ENCODE measurements around the gene PRPF18.

DNA sequence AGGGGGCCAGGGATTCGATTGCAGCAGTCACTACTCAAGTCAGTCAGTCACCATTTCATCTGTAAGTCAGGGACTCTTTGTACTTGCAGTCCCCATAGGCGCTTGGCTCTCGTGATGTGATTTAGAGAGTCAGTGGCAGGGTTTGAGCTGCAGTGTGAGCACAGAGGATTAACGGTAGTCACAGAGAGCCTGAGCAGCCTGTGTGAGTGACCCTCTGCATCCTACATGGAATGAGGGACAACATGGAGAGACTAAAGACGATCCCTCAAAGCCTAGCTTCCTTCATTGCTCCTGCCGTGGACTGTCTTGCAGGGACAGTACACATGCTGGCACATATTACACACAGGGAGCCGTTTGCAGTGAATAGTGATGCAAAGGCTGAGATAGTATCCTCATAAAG is 56.3 kb downstream of the PRPF18 start:
- TF ChIP-seq POLR2A (IDR thresholded peaks at IDR 0.05): no peak
- TF ChIP-seq, protein P1, sequence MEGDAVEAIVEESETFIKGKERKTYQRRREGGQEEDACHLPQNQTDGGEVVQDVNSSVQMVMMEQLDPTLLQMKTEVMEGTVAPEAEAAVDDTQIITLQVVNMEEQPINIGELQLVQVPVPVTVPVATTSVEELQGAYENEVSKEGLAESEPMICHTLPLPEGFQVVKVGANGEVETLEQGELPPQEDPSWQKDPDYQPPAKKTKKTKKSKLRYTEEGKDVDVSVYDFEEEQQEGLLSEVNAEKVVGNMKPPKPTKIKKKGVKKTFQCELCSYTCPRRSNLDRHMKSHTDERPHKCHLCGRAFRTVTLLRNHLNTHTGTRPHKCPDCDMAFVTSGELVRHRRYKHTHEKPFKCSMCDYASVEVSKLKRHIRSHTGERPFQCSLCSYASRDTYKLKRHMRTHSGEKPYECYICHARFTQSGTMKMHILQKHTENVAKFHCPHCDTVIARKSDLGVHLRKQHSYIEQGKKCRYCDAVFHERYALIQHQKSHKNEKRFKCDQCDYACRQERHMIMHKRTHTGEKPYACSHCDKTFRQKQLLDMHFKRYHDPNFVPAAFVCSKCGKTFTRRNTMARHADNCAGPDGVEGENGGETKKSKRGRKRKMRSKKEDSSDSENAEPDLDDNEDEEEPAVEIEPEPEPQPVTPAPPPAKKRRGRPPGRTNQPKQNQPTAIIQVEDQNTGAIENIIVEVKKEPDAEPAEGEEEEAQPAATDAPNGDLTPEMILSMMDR (IDR thresholded peaks at IDR 0.05 in 8 of 11, conservative IDR thresholded peaks at IDR 0.05 in 3 of 11): no peak
- TF ChIP-seq POLR2AphosphoS5 (IDR thresholded peaks at IDR 0.05): no peak

Data from spleen (tissue), 7 donors.